ENCODE measurements around the gene TPSAB1. TPM values are rescaled to one million over a fixed set of nuclear protein-coding genes. Genes with fewer than 3 reads are reported as not detected.
"Not testable (repeated sequence)": the region's sequence is repeated elsewhere in the genome, so short reads cannot be mapped to it uniquely, and the experiment has no call there.

The TPSAB1 gene
- total RNA-seq, 1 donor from 2014 or later: 4.1 TPM

DNA sequence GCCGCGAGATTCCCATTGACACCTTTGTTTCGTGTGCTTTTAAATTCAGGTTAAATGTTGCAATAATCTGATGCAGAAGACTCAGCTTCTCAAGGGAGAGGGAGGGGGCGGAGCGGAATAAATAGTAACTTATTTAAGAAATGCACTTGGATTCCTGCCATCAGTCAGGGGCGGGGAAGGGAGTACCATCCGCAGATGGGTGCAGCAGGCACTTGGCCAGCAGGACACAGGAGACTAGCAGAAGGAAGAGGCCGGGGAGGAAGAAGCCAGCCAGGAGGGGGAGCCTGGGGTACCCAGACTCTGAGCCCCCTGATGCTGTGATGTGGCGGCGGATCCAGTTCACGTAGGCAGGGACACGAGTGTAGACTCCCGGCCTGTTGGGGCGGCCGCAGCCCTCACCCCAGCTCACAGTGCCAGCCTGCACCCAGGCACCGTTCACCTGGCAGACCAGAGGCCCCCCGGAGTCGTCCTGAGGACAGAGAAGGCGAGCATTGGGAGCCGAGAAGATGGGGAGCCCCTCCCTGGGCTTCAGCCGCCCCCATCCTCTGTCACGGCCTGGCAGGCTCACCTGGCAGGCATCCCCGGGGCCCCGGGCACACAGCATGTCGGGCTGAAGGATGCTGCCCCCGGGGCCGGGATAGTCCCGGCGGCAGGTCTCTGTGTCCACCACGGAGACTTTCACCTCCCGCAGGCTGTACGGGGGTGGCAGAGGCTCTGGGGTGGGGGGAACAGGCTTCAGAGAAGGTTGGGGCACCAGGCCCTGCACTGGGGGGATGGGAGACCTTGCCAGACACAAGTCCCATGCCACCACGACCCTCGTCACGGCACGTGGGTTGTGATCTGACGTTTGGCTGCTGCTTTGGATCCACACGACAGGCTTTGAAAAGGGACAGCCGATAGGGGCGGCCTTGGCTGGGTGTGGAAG lies 18.6 kb upstream of the TPSAB1 start:
- DNase-seq (ENCODE audit: low spot score): no peak
- intact Hi-C loops (cut with DNase I): no loop called here

DNA sequence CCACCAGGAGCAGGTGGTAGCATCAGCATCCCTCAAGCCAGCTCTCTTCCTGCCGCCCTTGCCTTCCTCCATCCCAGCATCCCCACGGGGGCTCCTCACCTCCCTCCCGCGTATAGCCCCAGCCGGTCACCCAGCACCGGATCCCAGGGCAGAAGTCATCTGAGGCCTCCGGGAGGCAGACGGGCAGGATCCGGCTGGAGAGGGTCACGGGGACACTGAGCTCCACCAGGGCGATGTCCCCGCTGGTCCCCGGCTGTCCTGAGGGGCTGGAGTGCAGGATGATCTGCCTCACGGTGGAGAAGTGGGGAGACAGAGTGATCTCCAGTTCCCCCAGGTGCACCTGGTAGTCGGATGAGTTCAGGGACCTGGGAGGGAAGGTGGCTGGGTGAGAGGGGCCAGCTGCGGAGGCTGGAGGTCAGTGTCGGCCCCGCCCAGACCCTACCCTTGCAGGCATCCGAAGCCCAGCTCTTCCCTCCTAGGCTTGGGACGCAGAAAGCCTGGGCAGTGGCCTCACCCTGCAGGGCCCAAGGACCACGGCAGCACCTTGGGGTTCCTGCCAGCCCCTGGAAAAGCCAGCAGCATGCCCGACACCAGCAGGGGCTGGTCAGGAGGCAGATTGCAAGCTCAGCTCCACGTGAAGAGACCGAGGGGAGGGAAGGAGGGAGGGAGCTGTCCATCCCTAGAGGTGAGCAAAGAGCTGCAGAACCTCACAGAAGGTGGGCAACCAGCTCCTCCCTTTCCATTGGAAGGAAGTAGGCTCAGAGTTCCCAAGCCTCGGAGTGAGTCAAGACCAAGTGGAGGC lies 17.8 kb upstream of the TPSAB1 start:
- intact Hi-C loops (cut with DNase I): no loop called here
- no peak for DNase-seq (ENCODE audit: low spot score)

DNA sequence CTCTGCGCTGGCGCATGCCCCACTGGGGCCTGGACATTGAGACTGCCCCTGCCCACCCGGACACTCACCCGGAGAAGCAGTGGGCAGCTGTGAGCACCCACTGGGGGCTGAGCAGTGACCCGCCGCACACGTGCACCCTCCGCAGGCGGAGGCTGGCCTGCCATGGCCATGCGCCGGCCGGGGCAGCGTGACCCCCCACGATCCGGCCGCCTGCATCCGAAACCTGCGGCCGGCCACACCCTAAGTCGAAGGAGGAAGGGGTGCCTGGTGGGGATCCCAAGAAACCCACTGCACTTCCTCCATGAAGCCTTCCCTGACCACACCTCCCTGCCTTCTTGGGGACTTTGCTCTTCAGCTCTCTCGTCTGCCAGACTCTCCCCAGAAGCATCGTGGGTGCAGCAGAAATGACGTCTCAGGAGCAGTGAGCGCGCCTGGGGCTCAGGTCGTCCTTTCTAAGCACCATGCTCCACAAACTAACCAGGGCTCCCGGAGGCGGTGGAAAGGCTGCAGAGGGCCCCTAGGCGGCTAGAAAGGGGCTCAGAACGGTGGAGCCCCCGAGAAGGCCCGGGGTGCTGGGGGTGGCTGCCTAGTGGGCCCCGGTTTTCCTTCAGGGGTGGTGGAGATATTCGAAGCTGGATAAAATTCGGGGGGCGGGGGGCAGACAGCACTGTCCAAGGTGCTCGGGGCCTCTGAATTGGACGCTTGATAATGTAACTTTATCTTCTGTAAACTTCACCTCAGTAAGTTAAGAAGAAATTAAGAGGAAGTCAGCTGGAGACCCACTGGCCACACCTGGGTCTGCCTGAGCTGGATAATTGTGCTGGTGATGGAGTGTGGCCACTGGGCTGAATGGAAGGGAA lies 16.9 kb upstream of the TPSAB1 start:
- intact Hi-C loops (cut with DNase I): no loop called here
- DNase-seq (ENCODE audit: low spot score): no peak

DNA sequence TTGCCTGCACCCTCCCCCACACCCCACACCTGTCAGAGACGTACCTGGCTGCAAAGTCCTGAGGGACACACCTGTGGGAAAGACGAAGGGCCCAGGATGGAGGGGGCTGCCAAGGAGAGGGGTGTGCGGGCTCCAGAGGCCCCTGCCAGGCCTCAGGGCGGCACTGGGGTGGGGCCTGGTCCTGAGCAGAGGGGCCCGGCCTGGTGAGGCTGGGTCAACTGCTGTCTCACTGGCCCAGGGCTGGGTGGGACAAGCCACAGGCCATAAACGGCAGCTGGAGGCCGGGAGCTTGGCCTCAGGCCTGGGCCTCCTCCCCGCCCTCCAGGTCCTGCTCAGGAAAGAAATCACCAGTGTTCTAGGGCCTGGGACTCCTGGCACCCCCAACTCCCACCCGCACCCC lies 15.9 kb upstream of the TPSAB1 start:
- no peak for DNase-seq (ENCODE audit: low spot score)

GRCh38 chr16:1225051-1225451 lies 15.5 kb upstream of the TPSAB1 start, which contains the start of gene TPSG1:
TSS of gene TPSG1 (minus strand) at chr16:1225268. CDS start at chr16:1225252, 16 bp downstream.
- intact Hi-C loops (cut with DNase I): no loop called here
- no peak for DNase-seq (ENCODE audit: low spot score)

More for the DNA sequence above, 15.9 kb upstream of the TPSAB1 start:
- intact Hi-C loops (cut with DNase I): no loop called here

- DNase-seq (ENCODE audit: low spot score); intact Hi-C loops (cut with DNase I): not testable (repeated sequence)
These were observed 14.7 kb upstream of the TPSAB1 start for GRCh38 chr16:1225728-1226311.

GRCh38 chr16:1226692-1227091 lies 13.8 kb upstream of the TPSAB1 start:
- intact Hi-C loops (cut with DNase I); DNase-seq (ENCODE audit: low spot score): not testable (repeated sequence)

DNA sequence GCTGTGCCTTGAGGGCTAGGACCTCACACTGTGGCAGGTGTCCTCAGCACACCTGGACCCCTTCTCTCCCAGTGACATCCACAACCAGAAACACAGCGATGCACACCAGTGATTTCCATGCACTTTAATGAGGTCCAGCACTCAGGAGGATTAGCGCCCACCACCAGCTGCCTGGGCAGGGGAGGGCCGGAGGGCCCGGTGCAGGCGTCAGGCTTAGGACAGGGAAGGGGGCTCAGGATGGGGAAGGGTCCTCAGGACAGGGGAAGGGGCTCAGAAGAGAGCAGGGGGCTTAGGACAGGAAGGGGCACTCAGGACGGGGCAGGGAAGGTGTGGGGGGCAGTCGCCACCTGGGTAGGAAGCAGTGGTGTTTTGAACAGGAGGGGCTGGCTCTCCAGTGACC lies 12.3 kb upstream of the TPSAB1 start:
- intact Hi-C loops (cut with DNase I): not testable (repeated sequence)

DNA sequence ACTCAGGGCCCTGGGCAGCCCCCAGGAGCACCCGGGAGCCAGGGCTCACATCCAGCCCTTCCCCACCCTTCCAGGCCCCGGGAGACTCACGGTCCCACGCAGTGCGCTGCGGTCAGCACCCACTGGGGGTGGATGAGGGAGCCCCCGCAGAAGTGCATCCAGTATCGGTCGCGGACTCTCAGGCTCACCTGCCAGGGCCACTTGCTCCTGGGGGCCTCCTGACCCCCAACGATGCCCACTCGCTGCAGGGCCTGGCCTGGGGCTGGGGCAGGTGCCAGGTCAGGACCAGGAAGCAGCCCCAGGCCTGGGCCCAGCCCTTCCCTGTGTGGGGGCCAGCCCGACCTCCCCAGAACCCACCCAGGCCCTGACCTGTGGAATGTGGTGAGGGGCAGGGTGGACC lies 11.0 kb upstream of the TPSAB1 start:
- DNase-seq (ENCODE audit: low spot score); intact Hi-C loops (cut with DNase I): not testable (repeated sequence)

More for the DNA sequence above, 12.3 kb upstream of the TPSAB1 start:
- not testable (repeated sequence) for DNase-seq (ENCODE audit: low spot score)

DNA sequence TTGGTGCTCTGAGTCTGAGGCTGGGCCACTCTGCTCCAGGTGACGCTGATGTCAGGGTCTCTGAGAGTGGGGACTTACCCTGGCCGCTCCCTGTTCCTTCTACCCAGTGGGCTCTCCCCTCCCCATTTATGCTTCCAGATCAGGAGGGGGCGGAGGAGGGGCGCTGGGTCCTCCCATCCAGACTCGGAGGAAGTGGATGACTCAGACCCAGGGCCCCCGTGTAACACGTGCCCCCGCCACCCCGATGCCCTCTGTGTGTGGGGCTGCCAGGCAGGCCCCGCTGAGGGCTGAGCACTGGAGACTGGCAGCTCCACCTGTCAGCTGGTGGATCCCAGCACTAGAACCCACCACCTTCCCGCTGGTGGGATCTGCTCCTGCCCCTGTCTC lies 10.4 kb upstream of the TPSAB1 start, which contains the start of gene TPSB2:
Gene TPSB2 (minus strand): TSS at position 101 of the 387 bp plus-strand sequence. CDS start 233 bp downstream, outside the sequence.
- DNase-seq (ENCODE audit: low spot score); intact Hi-C loops (cut with DNase I): not testable (repeated sequence)

- DNase-seq (ENCODE audit: low spot score); intact Hi-C loops (cut with DNase I): not testable (repeated sequence)
These were observed 9.9 kb upstream of the TPSAB1 start for GRCh38 chr16:1230471-1231212.

- DNase-seq (ENCODE audit: low spot score); intact Hi-C loops (cut with DNase I): not testable (repeated sequence)
These were observed 9.2 kb upstream of the TPSAB1 start for GRCh38 chr16:1231301-1231700.

GRCh38 chr16:1232049-1232748 lies 8.3 kb upstream of the TPSAB1 start:
- DNase-seq (ENCODE audit: low spot score); intact Hi-C loops (cut with DNase I): not testable (repeated sequence)

GRCh38 chr16:1236659-1237058 lies 3.8 kb upstream of the TPSAB1 start:
- DNase-seq (ENCODE audit: low spot score); intact Hi-C loops (cut with DNase I): not testable (repeated sequence)

- DNase-seq (ENCODE audit: low spot score): no peak
These were observed 2.5 kb upstream of the TPSAB1 start for GRCh38 chr16:1237990-1238389.

GRCh38 chr16:1238909-1239308 lies 1.6 kb upstream of the TPSAB1 start:
- intact Hi-C loops (cut with DNase I); DNase-seq (ENCODE audit: low spot score): not testable (repeated sequence)

More at GRCh38 chr16:1237990-1238389, 2.5 kb upstream of the TPSAB1 start:
- intact Hi-C loops (cut with DNase I): no loop called here

- intact Hi-C loops (cut with DNase I); DNase-seq (ENCODE audit: low spot score): not testable (repeated sequence)
These were observed 930 bp upstream of the TPSAB1 start for GRCh38 chr16:1239575-1239974.
